HG02973 (cell line): ENCODE measurements around the gene BEAN1.

ENCODE experiments used
- ATAC-seq: cut with Tn5 transposase; IDR thresholded peaks from one replicate; pipeline ENCODE4 v1.9.1; 2021; ENCODE audit warnings: moderate library complexity; ENCODE audit not compliant: unreplicated experiment

Gene BEAN1

DNA sequence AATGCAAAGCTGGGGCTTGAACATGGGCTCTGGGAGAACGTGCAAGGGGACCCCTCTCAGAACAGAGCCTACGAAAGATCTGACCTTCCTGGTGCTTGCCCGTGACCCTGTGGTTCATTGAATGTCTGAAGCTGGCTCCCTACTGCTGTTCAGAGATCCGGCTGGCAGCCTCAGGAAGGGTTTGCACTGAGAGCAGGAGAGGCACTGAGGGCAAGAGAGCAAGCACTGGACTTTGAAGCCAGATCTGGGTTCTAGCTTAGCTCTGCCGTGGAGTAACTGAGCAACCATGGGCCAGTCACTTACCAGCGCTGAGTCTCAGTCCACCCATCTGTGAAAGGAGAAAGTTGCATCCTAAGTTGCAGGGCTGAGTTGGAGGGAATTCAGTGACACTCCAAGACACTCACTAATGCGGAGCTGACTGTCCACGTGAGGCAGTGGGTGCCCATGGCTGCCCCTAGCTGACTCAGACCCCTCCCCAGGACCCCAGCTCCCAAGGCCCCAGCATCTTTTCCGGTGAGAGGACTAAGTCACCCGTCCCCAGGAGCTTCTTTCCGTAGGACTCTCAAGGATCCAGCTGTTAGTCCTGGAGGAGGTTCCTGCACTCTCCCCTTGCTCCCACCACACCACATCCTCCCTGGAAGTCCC, 41.3 kb downstream of the BEAN1 start:
- ATAC-seq: no peak

DNA sequence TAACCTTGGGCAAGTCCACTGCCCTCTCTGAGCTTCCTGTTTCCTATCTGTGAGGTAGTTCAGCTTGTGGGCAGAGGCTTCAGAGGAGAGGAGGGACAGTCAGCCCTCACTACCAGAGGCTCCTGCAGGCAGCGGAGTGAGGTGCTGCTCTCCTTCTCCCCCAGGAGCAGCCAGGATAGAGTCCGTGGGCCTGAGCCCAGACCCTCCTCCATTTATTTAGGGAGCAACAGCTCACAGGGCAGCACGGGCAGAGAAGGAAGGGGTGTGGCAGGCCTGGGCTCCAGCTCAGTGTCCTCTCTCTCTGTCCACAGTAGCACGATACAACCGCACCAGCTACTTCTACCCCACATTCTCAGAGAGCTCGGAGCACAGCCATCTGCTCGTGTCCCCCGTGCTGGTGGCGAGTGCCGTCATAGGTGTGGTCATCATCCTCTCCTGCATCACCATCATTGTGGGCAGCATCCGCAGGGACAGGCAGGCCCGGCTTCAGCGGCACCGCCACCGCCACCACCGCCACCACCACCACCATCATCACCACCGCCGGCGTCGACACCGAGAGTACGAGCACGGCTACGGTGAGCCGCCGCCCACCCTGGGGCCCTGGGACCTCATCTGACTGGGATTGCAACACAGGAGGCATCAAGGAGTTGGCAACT, 42.3 kb downstream of the BEAN1 start:
- ATAC-seq: no peak

DNA sequence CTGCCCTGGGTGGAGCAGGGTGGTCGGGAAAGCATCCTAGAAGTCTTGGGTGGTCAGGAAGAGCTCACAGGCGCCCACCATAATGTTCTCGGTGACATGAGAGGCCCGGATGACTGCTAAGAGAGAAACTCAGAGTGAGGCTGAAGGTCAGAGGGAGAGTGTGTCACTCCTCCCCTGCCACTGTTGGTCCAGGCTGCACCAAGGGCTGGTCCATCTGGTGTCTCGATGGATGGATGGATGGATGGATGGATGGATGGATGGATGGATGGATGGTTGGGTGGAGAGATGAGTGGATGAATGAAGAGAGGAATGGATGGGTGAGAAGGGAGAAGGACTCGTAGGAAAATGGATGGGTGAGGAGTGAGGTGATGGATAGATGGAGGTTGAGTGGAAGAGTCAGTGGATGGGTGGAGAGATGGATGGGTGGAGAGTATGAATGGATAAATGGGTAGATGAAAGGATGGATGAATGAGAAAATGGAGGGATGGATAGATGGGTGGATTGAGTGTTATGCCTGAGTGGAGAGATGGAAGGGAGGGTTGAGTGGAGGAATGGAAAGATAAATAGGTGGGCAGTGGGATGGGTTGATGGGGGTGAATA, 43.0 kb downstream of the BEAN1 start:
- ATAC-seq: no peak

DNA sequence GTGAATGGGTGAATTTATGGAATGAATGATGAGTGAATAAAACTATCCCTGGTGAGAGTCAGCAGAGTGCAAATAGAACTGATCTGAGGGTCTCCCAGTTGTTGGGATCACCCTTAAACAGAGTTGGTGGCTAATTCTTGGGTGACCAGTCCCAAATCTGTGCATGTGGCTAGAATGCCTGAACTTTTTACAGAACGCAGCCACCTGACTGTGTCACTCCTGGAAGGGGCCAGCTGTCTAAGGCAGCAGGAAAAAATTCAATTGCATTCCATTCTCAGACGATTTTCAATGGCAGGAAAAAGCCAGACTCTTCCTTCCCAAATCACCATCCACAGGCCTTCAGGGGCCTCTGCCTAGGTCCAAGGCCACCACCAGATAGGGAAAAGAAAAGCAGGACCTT, 43.5 kb downstream of the BEAN1 start:
- ATAC-seq: no peak

GRCh38 chr16:66471264-66471663, 44.2 kb downstream of the BEAN1 start:
- no peak for ATAC-seq

DNA sequence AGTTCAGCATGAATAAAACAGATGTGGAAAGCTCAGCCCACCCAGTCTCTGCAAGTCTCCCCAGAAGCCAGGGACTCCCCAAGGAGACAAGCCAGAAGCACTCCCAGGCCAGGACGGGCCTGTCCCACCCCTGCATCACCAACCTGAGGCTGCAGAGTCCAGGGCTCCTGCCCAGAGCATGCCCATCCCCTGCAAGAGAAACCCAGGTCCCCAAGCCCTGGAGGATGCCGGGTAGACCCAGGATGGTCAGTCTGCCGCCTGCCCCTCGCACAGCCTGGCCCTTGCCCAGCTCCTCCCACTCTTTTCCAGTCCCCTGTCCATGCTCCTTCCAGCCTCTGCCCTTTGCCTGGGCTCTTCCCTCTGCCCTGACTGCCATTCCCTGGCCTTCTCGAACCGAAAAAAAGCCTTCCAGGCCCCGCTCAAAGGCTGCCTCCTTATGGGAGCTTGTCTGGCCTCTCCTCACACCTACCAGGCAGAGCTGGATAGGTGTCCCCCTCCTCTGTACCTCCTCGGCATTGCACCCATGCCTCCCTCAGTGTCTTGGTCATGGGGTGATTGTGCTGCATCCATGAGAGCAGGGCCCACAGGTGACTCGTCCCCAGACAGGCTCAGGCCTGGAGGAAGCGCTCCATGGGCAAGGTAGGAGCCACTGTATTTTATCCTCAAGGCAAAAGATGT, 44.8 kb downstream of the BEAN1 start:
- ATAC-seq: no peak

DNA sequence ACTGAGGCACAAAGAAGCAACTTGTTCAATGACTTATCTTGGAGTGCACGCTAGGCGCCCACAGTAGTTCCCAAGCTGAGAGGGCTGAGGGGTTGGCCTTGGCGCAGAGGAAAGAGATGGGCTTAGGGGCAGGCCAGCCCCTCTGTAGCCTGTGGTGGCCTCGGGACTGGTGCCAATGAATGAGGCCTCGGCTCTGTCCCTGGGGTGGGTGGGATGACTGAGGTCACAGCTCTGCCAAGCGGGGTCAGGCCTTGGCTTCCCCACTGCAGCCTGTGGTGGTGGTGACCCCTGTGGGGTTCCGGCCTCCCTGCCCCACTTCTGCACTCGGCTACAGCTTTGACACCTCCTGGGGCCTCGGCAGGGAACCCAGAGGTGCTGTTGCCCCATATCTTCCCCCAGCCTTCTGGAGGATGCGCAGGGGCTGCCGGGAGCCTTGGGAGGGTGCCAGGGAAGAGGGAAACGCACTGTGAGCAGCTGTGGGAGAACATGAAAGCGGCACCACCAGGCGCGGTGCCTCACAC, 46.0 kb downstream of the BEAN1 start:
- ATAC-seq: no peak

DNA sequence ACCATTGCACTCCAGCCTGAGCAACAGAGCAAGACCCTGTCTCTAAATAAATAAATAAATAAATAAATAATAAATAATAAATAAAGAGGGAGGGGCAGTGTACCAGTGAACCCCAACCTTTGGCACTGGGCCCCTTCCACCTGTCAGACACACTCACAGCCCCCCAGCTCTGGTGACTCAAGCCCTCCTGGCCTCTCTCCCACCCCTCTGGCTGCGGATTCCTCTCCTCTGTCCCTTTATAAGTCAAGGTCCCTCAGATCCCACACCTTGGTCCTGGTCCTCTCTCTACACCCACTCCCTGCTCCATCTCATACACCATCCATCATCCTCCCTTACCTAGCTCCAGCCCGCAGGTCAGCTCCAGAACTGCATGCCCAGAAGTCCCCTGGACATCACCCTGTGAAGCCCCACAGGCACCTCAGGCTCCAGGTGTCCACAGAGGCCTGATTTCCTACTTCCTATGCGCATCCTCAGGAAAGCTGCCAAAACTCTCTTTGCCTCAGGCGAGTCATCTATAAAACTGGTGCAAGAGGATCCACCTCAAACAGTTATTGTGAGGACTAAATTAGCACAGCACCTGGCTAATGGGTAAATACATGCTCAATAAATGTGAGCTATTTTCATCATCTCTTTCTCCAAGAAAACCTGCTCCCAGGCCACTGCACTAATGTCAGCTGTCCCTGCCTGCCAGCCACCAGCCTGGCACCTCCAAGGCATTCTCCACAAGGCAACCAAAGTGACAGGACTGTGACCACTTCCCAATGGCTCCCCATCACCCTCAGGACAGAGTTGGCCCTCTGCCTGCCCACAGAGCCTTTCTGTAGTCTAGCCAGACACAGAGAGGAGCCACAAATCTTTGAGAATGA, 46.8 kb downstream of the BEAN1 start:
- ATAC-seq: no peak

DNA sequence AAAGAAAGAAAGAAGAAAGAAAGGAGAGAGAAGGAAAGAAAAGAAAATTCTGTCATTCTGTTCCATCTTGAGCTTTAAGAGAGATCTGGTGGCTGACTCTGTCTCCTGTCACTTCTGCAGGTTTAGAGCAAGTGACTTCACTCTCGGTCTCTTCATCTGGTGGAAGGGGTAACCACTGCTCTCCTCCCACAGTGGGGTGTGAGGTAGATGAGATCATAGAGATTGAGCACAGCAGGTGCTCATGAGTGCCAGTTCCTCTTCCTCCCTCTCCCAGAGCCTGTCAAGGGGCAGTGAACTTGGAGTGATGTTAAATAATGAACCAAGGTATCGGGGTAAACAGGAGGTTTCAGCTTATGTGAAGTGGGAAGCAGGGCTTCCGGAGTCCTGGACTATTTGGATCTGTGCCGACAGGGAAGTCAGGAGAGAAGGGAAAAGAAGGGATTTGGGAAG, 47.7 kb downstream of the BEAN1 start:
- ATAC-seq: peak; percentile 65

DNA sequence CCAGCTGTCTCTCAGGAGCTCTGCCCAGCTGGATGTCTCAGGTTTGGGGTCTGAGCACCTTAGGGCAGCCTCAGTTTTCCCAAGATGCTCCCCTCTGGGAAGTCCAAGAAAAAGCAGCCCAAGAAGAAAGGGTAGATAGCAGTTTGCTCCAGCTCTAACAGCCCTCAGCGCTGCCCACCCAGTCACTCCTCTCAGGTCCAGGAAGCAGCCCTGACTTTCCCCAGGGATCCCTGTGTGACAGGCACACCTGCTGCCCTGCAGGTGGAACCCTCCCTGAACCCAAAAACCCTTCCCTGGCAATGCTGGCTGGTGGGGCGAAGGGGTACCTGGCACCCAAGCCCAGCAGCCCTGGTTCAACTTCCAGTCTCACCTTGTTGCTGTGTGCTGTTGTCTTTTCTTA, 48.1 kb downstream of the BEAN1 start:
- no peak for ATAC-seq

- ATAC-seq: no peak
Observed at GRCh38 chr16:66476328-66477027, 49.4 kb downstream of the BEAN1 start.

DNA sequence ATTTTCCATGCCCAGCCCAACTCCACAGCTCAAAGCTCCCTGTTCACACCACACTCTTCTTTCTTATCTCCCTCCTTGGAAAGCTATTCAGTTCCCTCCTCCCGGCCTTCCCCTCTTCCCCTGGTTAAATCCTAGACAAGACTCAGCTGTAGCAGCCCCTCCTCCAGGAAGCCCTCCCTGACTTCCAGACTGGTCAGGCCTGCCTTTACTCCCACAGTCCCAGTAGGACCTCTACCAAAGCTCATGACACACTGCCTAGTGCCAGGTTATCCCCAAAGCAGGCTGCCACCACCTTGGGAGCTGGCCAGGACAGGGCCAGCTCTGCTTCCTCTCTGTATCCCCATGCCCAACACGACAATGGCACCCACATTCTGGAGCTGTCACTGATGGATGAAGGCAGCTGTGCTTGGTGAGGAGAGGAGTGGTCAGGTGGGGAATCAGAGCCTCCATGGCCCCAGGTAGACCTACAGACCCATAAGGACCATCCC, 50.0 kb downstream of the BEAN1 start:
- ATAC-seq: no peak

DNA sequence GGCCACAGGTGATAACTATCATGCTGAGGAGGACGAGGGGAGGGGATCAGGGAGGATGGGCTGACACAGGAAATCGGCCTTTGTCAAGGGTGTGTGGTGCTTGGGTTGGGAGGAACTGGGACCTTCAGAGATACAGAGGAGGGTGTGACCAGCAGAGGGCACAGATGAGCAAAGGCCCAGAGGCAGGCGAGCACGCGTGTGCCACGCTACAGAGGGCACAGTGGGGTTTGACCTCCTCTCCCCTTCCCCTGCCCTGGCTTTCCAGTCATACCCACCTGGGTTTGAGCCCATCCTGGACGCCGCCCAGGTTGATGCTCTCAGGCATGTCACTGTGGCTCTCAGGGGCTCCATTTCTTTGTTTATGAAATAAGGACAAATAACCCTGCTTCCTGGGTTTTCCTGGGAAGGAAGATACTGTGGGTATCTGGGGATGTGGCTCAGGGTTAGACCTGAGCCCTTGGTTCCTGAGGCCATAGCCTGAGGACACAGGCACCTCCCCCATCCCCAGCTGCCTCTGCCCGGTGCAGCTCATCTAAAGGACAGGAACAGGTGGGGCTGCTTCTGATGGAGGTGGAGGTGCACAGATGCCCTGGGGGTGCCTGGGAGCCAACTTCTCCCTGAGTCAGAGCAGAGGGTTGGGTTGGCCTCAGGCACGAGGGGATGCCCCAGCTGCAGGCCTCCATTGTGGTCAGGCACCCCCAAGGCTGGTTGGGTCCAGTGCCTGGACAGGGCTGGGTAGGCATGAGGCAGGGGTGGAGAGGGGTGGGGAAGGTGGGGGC, 51.8 kb downstream of the BEAN1 start:
- no peak for ATAC-seq

DNA sequence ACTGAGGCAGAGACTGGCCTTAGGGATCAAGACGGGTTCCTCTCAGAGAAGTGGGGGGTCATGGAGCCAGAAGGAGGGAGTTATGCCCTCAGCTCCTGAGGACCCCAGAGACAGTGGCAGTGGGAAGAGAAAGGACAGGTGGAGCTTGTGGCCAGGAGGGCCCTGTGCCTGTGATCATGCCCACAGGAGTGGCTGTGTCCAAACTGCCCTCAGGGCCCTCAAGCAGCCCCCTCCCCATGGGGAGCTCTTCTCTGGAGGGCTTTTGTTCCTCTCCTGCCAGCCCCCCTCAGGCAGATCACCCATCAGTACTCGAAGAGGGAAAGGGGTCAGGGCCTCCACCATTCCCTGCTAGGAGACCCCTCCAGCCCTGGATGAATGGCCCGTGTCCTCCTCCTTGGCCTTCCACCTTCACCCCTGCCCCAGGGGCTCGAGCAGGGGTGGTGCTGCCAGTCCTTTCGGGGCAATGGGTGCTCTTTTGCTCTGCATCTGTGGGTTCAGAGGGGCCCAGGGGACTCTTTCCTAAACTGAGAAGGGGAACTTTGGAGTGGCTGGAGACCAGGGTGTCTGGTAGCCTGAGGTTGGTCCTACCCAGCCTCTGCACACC, 52.7 kb downstream of the BEAN1 start:
- no peak for ATAC-seq

DNA sequence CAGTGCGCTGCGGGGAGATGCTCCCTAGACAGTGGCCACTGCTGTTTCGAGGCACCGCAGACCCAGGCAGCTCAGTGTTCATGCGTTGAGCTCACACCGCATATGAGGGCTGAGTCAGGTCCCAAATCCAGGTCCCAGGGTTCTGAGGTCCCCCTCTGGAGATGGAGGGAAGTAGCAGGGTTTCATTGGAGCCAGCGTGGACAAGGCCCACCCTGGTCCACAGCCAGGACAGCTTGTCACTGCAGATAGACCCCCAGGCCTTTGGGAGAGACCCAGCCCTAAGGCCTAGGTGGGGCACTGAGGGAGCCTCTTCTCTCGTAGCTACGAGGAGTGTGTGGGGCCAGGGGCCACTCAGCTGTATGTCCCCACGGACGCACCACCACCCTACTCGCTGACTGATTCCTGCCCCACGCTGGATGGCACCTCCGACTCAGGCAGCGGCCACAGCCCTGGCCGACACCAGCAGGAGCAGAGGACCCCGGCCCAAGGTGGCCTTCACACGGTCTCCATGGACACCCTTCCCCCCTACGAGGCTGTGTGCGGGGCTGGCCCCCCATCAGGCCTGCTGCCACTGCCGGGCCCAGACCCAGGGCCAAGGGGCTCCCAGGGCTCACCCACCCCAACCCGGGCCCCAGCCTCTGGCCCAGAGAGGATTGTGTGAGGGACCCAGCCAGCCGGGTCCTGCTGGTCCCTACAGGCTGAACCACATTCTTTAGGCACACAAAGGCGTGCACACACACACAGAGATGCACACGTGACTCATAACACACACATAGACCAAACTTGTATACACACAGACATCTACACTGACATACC, 53.4 kb downstream of the BEAN1 start:
- ATAC-seq: no peak

DNA sequence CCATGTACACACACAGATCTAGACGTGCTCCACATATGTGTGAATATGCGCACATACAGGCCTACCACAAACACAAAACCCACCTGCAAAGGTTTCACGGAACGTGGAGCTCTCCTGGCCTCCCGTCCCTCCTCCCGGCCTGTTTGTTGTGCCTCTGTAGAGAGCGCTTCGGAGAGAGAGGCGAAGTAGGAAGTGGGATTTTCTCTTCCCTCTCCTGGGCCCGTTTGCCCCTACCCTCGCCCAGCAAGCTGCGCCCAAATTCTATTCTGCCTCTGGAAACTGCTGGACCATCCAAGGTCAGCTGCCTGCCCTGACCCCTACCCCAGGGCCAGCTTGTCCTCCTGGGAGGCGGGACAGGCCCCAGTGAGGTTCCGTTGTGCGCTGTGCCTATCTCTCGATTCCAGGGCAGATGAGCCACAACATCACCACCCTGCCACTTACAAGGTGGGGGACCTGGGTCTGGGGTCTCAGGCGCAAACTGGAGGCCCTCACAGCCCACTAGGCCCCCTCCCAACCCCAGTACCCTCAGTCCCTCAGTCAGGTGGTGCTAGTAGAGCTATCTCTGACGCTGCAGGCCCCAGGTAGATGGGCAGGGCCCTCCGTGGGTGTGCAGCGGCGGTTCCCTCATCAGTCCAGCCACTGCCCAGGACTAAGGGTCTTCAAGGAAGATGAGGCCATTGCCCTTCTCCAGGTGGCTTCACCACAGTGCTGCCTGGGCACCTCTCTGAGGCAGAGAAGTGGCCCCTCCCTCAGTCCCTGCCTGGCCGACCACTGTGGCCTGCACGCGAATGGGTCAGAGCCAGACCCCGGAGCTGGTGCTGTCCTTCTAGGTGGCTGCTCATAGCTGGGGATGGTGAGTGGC, 54.2 kb downstream of the BEAN1 start:
- ATAC-seq: no peak

DNA sequence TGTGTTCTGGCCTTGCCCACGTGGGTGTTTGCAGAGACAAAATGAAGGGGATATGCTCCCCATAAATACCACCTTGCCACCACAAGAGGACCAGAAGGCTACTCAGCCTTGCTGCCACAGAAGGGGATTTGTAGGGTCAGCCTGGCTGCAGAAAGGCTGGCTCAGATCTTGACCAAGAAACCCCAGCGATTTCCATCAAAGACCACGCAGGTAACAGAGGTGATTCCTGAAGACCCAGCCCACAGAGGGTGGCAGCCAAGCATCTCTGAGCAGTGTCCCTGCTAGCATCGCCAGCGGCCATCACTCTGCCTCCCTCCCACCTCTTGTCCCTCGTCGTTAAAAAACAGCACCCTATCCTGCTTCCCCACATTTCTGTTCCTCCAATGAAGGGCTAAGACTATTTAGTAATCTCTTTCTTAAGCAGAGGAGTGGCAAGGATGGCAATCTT, 54.9 kb downstream of the BEAN1 start:
- ATAC-seq: no peak
